ENCODE measurements around the gene ZIM2.

The ZIM2 gene

DNA sequence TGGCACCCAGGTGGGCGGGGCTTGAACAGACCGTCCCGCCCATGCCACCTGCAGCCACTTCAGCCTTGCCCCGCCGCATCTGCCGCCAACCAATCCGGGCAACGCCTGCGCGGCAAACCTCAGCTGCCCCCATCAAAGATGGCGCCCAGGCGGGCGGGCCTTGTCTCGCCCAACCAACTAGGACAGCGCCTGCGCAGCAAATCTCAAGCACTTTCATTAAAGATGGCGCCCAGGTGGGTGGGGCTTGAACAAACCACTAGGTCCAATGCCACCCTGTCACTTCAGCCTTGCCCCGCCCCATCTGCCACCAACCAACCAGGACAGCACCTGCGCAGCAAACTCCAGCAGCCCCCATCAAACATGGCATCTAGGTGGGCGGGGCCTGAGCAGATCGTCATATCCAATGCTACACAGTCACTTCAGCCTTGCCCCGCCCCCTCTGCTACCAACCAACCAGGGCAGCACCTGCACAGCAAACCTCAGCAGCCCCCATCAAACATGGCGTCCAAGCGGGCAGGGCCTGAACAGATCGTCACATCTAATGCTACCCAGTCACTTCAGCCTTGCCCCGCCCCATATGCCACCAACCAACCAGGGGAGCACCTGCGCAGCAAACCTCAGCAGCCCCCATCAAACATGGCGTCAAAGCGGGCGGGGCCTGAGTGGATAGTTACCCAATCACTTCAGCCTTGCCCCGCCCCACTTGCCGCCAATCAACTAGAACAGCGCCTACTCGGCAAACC lies 1.4 kb downstream of the ZIM2 start:
- no peak for DNase-seq

DNA sequence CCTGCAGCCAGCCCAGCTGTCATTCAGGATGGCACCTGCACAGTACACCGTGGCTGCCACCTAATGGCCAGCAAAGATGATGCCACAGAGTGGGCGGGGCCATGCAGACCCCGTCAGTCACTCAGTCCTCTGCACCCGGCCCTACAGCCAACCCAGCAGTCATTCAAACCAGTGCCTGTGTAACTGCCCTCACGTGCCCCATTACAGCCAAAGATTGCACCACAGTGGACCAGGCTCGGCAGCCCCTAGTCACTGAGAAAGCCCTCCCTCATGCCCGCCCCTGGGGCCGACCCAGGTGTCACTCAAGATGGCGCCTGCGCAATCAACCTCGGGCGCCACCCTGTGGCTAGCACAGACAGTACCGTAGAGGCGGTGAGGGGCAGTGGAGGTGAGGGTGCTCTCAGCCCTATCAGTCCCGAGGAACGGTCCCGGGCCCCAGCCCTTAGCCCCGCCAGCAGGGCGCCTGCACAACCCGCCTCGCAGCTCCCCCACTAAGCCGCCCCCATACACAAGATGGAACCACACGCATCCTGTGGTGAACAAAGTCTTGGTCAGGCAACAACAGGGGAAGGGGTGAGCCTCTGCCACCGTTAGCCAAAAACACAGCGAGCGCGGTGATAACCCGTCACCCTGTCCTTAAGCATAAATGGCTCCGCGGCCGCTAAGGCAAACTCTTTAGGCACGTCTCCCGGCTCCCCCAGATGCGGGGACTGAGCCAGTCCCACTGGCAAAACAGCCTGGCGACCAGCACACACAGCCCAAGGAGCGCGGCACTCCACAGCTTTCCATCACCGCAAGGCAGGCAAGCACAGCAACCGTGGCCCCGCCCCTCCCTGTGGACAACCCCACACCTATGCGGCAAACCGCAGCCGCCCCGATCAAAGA lies 2.3 kb downstream of the ZIM2 start:
- no peak for DNase-seq

DNA sequence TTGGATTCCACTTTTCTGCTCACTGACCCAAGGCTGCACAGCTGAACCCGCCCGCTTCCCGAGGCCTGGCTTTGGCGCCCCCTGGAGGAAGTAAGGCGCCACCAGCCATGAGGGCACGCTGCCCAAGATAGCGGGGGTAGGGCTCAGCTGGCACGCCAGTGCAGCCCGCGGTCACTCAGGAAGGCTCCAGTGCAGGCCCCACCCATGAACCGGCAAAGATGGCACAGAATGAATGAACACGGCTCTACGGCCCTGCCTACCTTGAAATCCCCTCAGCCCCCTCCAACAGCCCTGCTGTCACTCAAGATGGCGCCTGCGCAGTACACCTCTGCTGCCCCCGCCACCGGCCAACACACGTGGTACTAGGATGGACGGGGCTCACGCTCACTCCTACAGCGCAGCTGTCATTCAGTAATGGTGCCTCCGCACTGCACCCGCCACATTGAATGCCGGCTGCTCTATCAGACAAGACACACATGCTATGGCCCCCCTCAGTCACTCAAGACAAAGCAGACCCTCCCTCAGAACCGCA lies 3.0 kb downstream of the ZIM2 start:
- DNase-seq, result no peak

GRCh38 chr19:56837004-56837403 lies 3.5 kb downstream of the ZIM2 start:
- no peak for DNase-seq

- DNase-seq, result no peak
These were observed 4.5 kb downstream of the ZIM2 start for GRCh38 chr19:56836059-56836458.

- no peak for DNase-seq
These were observed 5.1 kb downstream of the ZIM2 start for GRCh38 chr19:56835401-56835800.

DNA sequence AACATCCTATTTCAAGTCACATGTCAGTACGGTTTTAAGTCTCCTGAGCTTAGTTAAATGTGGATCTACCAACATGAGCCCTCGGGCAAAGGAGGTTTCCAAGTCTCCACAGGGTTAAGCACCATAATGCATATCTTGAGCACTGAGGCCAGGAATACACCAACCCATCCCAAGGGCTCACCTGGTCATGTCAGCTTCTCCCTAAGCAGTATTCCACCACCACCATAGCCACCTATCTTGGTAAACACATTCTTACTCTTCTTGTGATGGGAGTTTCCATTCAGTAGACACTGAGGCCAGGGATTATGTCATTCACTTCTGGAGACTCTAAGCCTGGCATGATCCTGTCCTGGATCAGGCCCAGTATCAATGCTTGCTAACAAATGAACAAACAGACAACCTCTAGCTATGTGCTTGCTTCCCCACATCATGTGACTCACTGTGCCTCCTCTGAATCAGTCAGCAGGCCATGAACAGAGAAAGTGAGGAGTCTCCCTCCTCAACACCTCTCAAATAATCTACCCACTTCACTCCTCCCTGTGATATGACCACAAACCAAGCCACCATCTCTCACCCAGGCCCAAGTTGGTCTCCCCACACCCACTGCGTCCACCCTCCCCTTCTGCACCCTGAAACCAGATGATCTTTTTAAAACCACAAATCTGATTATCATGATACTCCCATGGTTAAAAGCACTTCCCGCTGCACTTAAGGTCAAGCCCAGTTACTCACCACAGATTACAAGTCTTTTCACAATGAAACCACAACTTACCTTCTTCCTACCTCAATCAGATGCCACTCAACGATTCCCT lies 5.8 kb downstream of the ZIM2 start:
- no peak for DNase-seq

- no peak for DNase-seq
These were observed 8.1 kb downstream of the ZIM2 start for GRCh38 chr19:56832352-56832928.

DNA sequence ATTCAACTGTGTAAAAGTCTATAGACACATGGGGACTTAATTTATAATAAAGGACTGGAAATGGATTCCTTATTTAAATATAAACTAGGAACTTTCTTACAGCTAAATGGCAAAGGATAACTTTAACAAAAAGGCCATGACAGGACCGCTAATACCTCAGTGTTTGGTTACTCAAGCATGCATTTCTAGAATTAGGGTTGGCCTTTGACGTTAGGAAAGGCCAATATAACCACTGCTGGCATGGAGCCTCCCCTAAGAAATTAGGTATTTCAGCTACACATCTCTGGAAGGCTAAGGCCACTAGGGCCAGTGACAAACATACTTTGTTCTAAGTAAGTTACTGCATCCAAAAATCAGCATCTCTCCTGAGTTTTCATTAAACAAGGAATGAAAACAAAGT lies 9.3 kb downstream of the ZIM2 start:
- DNase-seq, result no peak

- no peak for DNase-seq
These were observed 10.9 kb downstream of the ZIM2 start for GRCh38 chr19:56829596-56829995.

- DNase-seq, result no peak
These were observed 12.8 kb downstream of the ZIM2 start for GRCh38 chr19:56827708-56828107.

GRCh38 chr19:56823956-56824355 lies 16.6 kb downstream of the ZIM2 start:
- DNase-seq, result no peak

- DNase-seq, result no peak
These were observed 17.1 kb downstream of the ZIM2 start for GRCh38 chr19:56823417-56823816.

- no peak for DNase-seq
These were observed 17.8 kb downstream of the ZIM2 start for GRCh38 chr19:56822755-56823154.

DNA sequence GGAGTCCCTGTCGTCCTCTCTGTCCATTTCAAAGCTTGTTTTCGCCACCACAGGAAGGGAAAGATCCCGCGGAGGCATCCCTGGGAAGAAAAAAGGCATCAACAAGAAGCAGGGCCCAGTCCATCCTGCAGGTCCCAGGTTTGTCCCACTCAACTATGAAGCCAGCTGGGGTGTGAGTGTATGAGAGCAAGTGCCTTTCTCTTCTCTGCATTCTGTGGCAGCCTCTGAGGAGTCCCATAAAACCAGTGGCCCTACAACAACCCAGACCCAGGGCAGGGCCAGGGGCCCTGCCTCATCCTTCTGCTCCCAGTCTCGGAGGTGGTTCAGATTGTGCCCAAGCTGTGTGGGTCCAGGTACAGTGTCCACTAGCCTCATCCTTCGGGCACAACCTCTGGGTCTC lies 18.9 kb downstream of the ZIM2 start:
- DNase-seq, result no peak

- no peak for DNase-seq
These were observed 19.3 kb downstream of the ZIM2 start for GRCh38 chr19:56821209-56821608.

DNA sequence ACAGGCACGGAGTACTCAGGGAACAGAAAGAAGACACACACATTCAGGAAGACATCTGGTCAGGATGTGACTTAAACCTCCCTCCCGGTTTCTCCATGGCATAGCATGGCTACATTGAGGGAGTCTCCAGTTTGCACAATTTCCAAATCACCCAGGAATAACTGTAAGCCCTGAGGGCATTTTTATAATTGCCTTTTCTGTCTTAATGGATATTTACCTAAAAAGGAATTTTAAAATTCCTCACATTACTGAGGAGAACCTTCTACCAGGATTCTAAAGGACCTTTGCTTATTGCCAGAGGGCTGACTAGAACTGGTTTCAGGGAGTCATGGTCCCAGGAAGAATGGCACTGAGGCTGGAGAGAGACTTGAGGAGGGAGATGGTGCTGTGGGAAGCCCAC lies 21.4 kb downstream of the ZIM2 start:
- DNase-seq, result no peak

- DNase-seq, result no peak
These were observed 25.9 kb downstream of the ZIM2 start for GRCh38 chr19:56814656-56815055.

DNA sequence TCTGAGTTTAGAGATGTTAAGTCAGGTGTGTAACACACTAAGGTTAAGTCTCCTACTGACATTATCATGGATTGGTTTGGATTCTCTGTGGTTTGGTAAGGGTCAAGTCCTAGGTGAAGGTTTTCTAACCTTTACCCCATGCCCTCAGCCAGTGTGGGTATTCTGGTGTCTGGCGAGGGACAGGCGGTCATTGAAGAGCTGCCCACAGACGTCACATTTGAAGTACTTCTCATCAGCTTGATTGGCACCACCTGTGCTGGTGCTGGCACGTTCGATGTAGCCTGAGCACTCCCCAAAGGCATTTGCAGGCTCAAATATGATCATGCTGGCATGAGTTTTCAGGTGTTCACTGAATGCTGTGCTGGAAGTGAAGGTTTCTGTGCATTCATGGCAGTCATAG lies 27.0 kb downstream of the ZIM2 start:
- no peak for DNase-seq

- no peak for DNase-seq
These were observed 29.0 kb downstream of the ZIM2 start for GRCh38 chr19:56811480-56811879.

DNA sequence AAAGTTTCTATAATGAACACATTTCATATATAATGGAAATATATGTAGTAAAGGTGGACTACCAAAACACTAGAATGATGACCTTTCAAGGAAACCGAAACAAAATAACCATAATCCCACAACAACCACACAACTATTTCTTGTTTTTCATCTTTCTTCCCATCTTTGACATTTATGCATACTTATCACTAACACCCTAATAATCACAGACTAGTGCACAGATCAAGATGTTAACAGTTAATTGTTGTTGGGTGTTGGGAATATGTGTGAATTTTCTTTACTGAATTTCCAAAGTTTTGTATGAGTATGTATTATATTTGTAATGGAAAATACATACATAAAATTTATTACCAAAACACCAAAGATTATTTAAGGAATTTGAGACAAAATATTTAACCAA lies 30.3 kb downstream of the ZIM2 start:
- DNase-seq, result no peak

DNA sequence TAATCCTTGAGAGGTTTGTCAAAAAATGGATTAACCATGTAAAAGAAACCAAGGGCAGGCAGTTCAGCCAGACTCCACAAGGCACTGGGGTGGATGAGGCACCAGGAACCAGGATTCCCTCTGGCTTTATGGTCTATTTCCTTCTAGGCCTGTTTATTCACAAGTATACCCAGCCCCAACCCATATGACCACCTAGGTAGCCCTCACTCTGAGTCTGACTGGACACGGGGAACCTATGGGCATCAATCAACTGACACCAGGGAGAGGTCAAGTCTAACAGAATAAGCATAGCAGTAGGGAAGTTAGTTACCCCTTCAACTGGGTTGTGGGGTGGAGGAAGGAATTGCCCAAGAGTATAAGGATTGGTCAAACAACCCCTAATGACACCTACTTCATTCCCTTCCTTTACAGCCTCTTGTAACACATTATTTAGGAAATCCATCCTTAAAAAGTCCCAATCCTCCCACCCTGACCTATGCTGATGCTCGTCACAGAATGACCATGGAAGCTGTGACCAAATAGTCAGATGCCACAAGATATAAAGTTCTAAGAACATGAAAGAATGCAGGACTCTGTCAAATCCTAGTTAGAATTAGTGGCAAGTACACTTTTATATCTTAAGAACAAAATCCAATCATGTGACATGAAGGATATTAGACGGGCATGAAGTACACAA lies 31.7 kb downstream of the ZIM2 start:
- no peak for DNase-seq

Measured in activated naive CD4-positive, alpha-beta T cell treated with Interleukin-2 at 50 U/mL for 16 hours (primary cell).